ENCODE measurements around the gene PCDHB6.
"Not testable (repeated sequence)": the region's sequence is repeated elsewhere in the genome, so short reads cannot be mapped to it uniquely, and the experiment has no call there.

Gene PCDHB6

GRCh38 chr5:141149812-141150211 lies at the start of gene PCDHB6:
PCDHB6 (plus strand) TSS chr5:141150057; CDS start chr5:141150258, 201 bp downstream.
- no peak for DNase-seq

- DNase-seq = no peak
These were observed 49.5 kb upstream of the PCDHB6 start, which contains the start of gene PCDHB3 for GRCh38 chr5:141100243-141100805. PCDHB3 (plus strand) TSS chr5:141100473; CDS start chr5:141100650, 177 bp downstream.

GRCh38 chr5:141101059-141101458 lies 48.8 kb upstream of the PCDHB6 start:
- no peak for DNase-seq

- not testable (repeated sequence) for DNase-seq
These were observed 47.8 kb upstream of the PCDHB6 start for GRCh38 chr5:141102070-141102469.

- not testable (repeated sequence) for DNase-seq
These were observed 47.4 kb upstream of the PCDHB6 start for GRCh38 chr5:141102471-141102870.

GRCh38 chr5:141105350-141105749 lies 44.5 kb upstream of the PCDHB6 start:
- no peak for DNase-seq

- no peak for DNase-seq
These were observed 30.6 kb upstream of the PCDHB6 start for GRCh38 chr5:141119250-141119649.

GRCh38 chr5:141121563-141121962 lies 28.3 kb upstream of the PCDHB6 start, which contains the start of gene PCDHB4:
PCDHB4 (plus strand) TSS chr5:141121818; CDS start chr5:141121999, 181 bp downstream.
- no peak for DNase-seq

GRCh38 chr5:141121985-141122384 lies 27.9 kb upstream of the PCDHB6 start:
- no peak for DNase-seq

- not testable (repeated sequence) for DNase-seq
These were observed 26.3 kb upstream of the PCDHB6 start for GRCh38 chr5:141123396-141124135.

- DNase-seq = no peak
These were observed 22.6 kb upstream of the PCDHB6 start for GRCh38 chr5:141127305-141127704.

- DNase-seq = no peak
These were observed 14.7 kb upstream of the PCDHB6 start, which contains the start of gene PCDHB5 for GRCh38 chr5:141135030-141135717. PCDHB5 (plus strand) TSS chr5:141135206; CDS start chr5:141135435, 229 bp downstream.

GRCh38 chr5:141135718-141136266 lies 14.1 kb upstream of the PCDHB6 start:
- DNase-seq = no peak

GRCh38 chr5:141137346-141137745 lies 12.5 kb upstream of the PCDHB6 start:
- DNase-seq = not testable (repeated sequence)

GRCh38 chr5:141150224-141150992 lies 551 bp downstream of the PCDHB6 start:
- DNase-seq = no peak

- no peak for DNase-seq
These were observed 1.1 kb downstream of the PCDHB6 start for GRCh38 chr5:141150993-141151325.

GRCh38 chr5:141151632-141152031 lies 1.8 kb downstream of the PCDHB6 start:
- DNase-seq = not testable (repeated sequence)

- not testable (repeated sequence) for DNase-seq
These were observed 2.2 kb downstream of the PCDHB6 start for GRCh38 chr5:141152096-141152495.

GRCh38 chr5:141155540-141156374 lies 5.9 kb downstream of the PCDHB6 start:
- DNase-seq = no peak

GRCh38 chr5:141157356-141157755 lies 7.5 kb downstream of the PCDHB6 start:
- not testable (repeated sequence) for DNase-seq

- not testable (repeated sequence) for DNase-seq
These were observed 8.0 kb downstream of the PCDHB6 start for GRCh38 chr5:141157901-141158300.
